ENCODE data around the gene JAKMIP1. TPM values are rescaled to one million over a fixed set of nuclear protein-coding genes. Genes with fewer than 3 reads are reported as not detected.

Gene JAKMIP1
- total RNA-seq, 8 experiments from 2014 or later = 1.0 to 10.8 (median 7.6) TPM; not detected in 3

- ATAC-seq (replicated peaks in 6 of 8) = no peak
- WGBS, 10 experiments = 44 to 100% (median 87%) methylated on average over 3 to 7 of the region's 8 CpGs; no CpG with 5 or more reads in 3 of the 10 experiments
- Histone ChIP-seq H3K4me3 (no peak overlapping the region), H3K27ac (no peak overlapping the region), H3K4me1 (replicated peaks in 1 of 2) (peaks cover 3 to 4% of the 10 kb centered on the region in 2 donors)
- in situ Hi-C loops (cut with MboI; ENCODE audit: low pct_unique_long_range_greater_than_20kb in 2 of 9, low sequenced_read_pairs in 9 of 9, unreplicated experiment in 9 of 9) = no loop called here
Observed at GRCh38 chr4:6196324-6196723, 4.0 kb downstream of the JAKMIP1 start.

- H3K27ac ChIP-seq = no peak overlapping the region
- in situ Hi-C loops (cut with MboI; ENCODE audit: low pct_unique_long_range_greater_than_20kb in 2 of 9, low sequenced_read_pairs in 9 of 9, unreplicated experiment in 9 of 9) = no loop called here
- no peak overlapping the region for H3K4me3 ChIP-seq
- whole genome bisulfite sequencing, 10 experiments = 20 to 100% (median 44%) methylated on average over 1 to 8 of the region's 12 CpGs
- peaks cover 2 to 4% of the 10 kb centered on the region in 2 donors for H3K4me1 ChIP-seq (replicated peaks in 1 of 2)
- ATAC-seq (replicated peaks in 6 of 8) = peak in 1 of 8 experiments; percentile 18
Observed at GRCh38 chr4:6195602-6196319, 4.6 kb downstream of the JAKMIP1 start.

DNA sequence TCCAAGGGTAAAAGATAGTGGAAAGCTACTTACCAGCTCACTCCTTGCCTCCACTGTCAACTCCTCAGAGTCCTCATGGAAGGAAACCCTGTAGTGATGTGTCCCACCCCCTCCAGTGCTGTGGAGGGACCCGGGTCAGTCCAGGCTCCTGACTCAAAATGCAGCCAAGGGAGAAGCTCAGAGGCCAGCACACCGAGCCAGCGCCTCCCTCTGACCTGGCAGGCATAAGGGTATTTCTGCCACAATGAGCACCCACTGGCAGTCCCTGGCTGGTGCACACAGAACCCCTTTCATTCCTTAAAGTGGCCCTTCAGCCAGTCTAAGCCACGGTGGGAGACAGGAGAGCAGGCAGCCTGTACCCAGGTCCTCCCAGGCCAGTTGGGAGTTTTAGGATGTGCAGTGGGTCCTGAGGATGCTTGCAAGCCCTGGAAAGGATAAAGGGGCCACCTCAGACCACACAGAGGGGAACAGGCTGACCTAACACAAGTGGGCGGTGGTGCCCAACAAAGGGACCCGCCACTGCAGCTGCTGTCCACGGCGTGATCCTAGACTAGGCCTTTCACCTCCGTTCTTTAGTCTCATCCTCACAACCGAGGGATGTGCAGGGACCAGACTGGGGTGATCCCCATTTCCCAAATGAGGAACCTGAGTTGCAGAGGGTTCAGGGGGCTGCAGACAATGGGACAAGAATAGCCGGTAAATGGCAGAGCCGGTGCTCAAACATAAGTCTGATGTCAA, 5.7 kb downstream of the JAKMIP1 start:
- ATAC-seq (replicated peaks in 6 of 8) = no peak
- in situ Hi-C loops (cut with MboI; ENCODE audit: low pct_unique_long_range_greater_than_20kb in 2 of 9, low sequenced_read_pairs in 9 of 9, unreplicated experiment in 9 of 9) = no loop called here
- no peak overlapping the region for H3K27ac ChIP-seq
- H3K4me1 ChIP-seq (replicated peaks in 1 of 2) = peaks cover 0 to 4% of the 10 kb centered on the region in 2 donors
- H3K4me3 ChIP-seq = no peak overlapping the region
- WGBS, 10 experiments = 30 to 100% (median 87%) methylated on average over 1 to 8 of the region's 12 CpGs; no CpG with 5 or more reads in 2 of the 10 experiments

- Histone ChIP-seq H3K4me3 (no peak overlapping the region), H3K4me1 (replicated peaks in 1 of 2) (no peaks in the 10 kb centered on the region), H3K27ac (no peak overlapping the region)
- in situ Hi-C loops (cut with MboI; ENCODE audit: low pct_unique_long_range_greater_than_20kb in 2 of 9, low sequenced_read_pairs in 9 of 9, unreplicated experiment in 9 of 9) = no loop called here
- no peak for ATAC-seq (replicated peaks in 6 of 8)
- 19 to 80% (median 52%) methylated on average over 1 to 9 of the region's 11 CpGs; no CpG with 5 or more reads in 4 of the 10 experiments for WGBS, 10 experiments
Observed at GRCh38 chr4:6193399-6193798, 7.0 kb downstream of the JAKMIP1 start.

DNA sequence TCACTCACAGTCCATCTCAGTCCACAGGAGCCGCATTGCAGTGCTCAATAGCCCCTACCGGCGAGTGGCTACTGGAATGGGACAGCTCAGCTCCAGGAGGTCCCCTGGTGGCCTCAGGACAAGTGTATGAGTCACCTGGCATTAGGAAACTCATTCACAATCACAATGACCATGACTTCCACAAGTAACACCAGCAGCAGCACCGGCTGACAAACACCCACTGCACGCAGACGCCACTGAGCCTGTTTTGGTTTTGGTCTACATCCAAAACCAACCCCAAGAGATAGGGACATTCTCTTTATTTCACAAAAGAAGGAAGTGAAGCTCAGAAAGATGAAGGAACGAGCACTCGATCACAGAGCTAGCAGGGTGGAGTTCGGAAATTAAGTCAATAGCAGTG, 8.1 kb downstream of the JAKMIP1 start:
- no peak overlapping the region for H3K4me3 ChIP-seq
- WGBS, 10 experiments = 46 to 84% (median 67%) methylated on average over 1 to 9 of the region's 9 CpGs; no CpG with 5 or more reads in 3 of the 10 experiments
- H3K27ac ChIP-seq = no peak overlapping the region
- no peak for ATAC-seq (replicated peaks in 6 of 8)
- H3K4me1 ChIP-seq (replicated peaks in 1 of 2) = no peaks in the 10 kb centered on the region
- in situ Hi-C loops (cut with MboI; ENCODE audit: low pct_unique_long_range_greater_than_20kb in 2 of 9, low sequenced_read_pairs in 9 of 9, unreplicated experiment in 9 of 9) = no loop called here

- H3K27ac ChIP-seq = no peak overlapping the region
- no peak overlapping the region for H3K4me3 ChIP-seq
- WGBS, 10 experiments = 27 to 95% (median 71%) methylated on average over 3 to 9 of the region's 11 CpGs; no CpG with 5 or more reads in 2 of the 10 experiments
- in situ Hi-C loops (cut with MboI; ENCODE audit: low pct_unique_long_range_greater_than_20kb in 2 of 9, low sequenced_read_pairs in 9 of 9, unreplicated experiment in 9 of 9) = no loop called here
- no peak for ATAC-seq (replicated peaks in 6 of 8)
- H3K4me1 ChIP-seq (replicated peaks in 1 of 2) = no peaks in the 10 kb centered on the region
Observed at GRCh38 chr4:6191448-6192130, 8.8 kb downstream of the JAKMIP1 start.

- Histone ChIP-seq H3K27ac (no peak overlapping the region), H3K4me1 (replicated peaks in 1 of 2) (no peaks in the 10 kb centered on the region), H3K4me3 (no peak overlapping the region)
- in situ Hi-C loops (cut with MboI; ENCODE audit: low pct_unique_long_range_greater_than_20kb in 2 of 9, low sequenced_read_pairs in 9 of 9, unreplicated experiment in 9 of 9) = no loop called here
- WGBS, 10 experiments = 7 to 66% methylated on average over 3 to 4 of the region's 8 CpGs; no CpG with 5 or more reads in 8 of the 10 experiments
- no peak for ATAC-seq (replicated peaks in 6 of 8)
Observed at GRCh38 chr4:6190486-6190885, 9.9 kb downstream of the JAKMIP1 start.

DNA sequence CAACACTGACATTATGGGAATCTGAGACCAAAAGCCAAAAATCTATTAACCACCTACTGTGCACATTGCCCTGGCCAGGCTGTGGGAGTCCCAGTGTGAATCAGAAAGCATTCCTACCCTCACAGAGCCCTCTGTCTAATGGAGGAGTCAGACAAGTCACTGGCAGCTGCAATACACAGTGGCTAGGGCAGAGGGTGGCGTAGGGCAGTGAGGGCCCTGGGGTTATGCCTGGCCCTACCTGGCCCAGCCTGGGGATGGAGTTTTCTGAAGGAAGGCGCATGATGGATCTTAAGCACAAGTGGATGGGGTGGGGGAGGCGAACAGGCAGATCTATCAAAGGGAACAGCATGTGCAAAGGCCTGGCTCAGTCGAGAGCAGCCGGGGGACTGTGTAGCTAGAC, 10.8 kb downstream of the JAKMIP1 start:
- in situ Hi-C loops (cut with MboI; ENCODE audit: low pct_unique_long_range_greater_than_20kb in 2 of 9, low sequenced_read_pairs in 9 of 9, unreplicated experiment in 9 of 9) = no loop called here
- Histone ChIP-seq H3K4me3 (no peak overlapping the region), H3K4me1 (replicated peaks in 1 of 2) (no peaks in the 10 kb centered on the region), H3K27ac (no peak overlapping the region)
- 0 to 100% (median 60%) methylated on average over 1 to 2 of the region's 5 CpGs; no CpG with 5 or more reads in 6 of the 10 experiments for WGBS, 10 experiments
- no peak for ATAC-seq (replicated peaks in 6 of 8)

DNA sequence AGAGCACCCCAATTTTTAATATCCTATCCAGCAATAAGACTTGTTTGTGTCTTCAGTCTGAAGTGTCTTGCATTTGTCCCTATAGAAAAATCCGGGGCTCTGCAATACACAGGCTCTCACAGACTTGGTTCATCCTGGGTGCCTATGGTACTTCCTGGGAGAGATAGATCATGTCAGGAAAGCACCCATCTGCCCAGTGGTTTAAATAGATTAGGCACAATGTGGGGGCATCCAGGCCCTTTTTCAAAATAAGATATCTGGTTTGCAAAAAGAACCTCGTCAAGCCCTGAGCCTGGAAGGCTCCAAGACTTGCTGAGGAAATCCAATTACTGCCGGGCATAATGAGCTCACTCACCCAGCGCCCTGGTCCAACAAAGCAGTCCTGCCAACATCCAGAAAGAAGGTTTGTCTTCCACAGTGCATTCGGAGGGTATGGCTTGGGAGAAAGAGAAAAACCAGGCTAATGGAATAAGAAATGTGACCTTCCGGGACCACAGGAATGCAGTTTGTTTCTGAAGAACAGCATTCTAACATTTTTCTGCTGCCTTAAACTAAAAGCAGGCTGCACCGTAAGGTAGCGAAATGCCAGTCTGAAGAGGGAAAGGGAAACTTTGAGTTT, 11.6 kb downstream of the JAKMIP1 start:
- H3K4me1 ChIP-seq (replicated peaks in 1 of 2) = no peaks in the 10 kb centered on the region
- 0 to 79% (median 60%) methylated on average over 1 to 6 of the region's 8 CpGs; no CpG with 5 or more reads in 1 of the 10 experiments for WGBS, 10 experiments
- ATAC-seq (replicated peaks in 6 of 8) = no peak
- H3K4me3 ChIP-seq = no peak overlapping the region
- no peak overlapping the region for H3K27ac ChIP-seq
- in situ Hi-C loops (cut with MboI; ENCODE audit: low pct_unique_long_range_greater_than_20kb in 2 of 9, low sequenced_read_pairs in 9 of 9, unreplicated experiment in 9 of 9) = no loop called here

DNA sequence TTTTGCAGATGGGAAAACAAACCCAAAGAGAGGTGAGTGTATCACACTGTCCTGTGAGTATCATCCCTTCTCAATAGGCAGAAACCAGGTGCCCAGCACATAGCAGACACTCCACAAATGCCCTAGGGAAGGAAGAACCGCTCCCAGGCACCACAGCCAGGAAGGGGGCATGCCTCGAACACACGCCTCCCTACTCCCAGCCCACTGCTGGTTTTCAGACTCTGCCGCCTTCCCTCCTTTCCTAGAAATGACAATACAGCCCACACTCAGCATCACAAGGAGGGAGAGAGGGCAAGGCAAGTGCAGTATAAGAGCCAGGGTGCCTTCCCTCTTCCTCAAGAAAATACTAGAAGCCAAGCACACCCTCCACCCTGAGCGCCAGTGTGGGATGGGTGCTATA, 16.2 kb downstream of the JAKMIP1 start:
- in situ Hi-C loops (cut with MboI; ENCODE audit: low pct_unique_long_range_greater_than_20kb in 2 of 9, low sequenced_read_pairs in 9 of 9, unreplicated experiment in 9 of 9) = no loop called here
- Histone ChIP-seq H3K4me1 (replicated peaks in 1 of 2) (no peaks in the 10 kb centered on the region), H3K27ac (no peak overlapping the region), H3K4me3 (no peak overlapping the region)
- 0 to 100% (median 40%) methylated on average over 1 to 4 of the region's 5 CpGs; no CpG with 5 or more reads in 3 of the 10 experiments for WGBS, 10 experiments
- ATAC-seq (replicated peaks in 6 of 8) = peak in 2 of 8 experiments; percentile 38 to 41

DNA sequence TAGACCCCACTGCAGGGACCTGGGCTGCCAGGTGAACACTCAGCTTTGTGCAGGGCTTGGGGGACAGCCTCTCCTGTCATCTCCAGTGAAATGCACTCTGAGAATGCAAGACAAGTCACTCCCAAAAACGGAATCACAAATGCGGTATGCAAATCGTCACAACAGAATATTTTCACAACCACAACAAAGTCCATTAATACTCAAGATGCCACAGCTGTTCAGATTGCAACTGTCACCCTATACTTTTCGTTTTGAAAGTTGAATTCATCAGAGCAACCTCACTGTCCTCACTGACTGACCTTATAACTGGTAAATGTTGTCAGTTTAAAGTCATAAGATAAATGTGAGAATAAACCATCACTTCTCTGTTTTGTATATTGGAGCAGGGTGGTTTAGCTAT, 16.6 kb downstream of the JAKMIP1 start:
- Histone ChIP-seq H3K4me3 (no peak overlapping the region), H3K27ac (no peak overlapping the region), H3K4me1 (replicated peaks in 1 of 2) (no peaks in the 10 kb centered on the region)
- in situ Hi-C loops (cut with MboI; ENCODE audit: low pct_unique_long_range_greater_than_20kb in 2 of 9, low sequenced_read_pairs in 9 of 9, unreplicated experiment in 9 of 9) = no loop called here
- peak in 2 of 8 experiments; percentile 93 to 95 for ATAC-seq (replicated peaks in 6 of 8)
- 0 to 82% (median 60%) methylated on average over 1 to 4 of the region's 4 CpGs; no CpG with 5 or more reads in 3 of the 10 experiments for whole genome bisulfite sequencing, 10 experiments

GRCh38 chr4:6182376-6183280, 17.7 kb downstream of the JAKMIP1 start:
- in situ Hi-C loops (cut with MboI; ENCODE audit: low pct_unique_long_range_greater_than_20kb in 2 of 9, low sequenced_read_pairs in 9 of 9, unreplicated experiment in 9 of 9) = no loop called here
- Histone ChIP-seq H3K4me1 (replicated peaks in 1 of 2) (no peaks in the 10 kb centered on the region), H3K27ac (no peak overlapping the region), H3K4me3 (no peak overlapping the region)
- WGBS, 10 experiments = 17 to 84% (median 63%) methylated on average over 3 to 11 of the region's 12 CpGs; no CpG with 5 or more reads in 2 of the 10 experiments
- ATAC-seq (replicated peaks in 6 of 8) = no peak
